ENCODE data around the gene ADGRE3. TPM values are rescaled to one million over a fixed set of nuclear protein-coding genes. Genes with fewer than 3 reads are reported as not detected.
"Not testable (repeated sequence)": the region's sequence is repeated elsewhere in the genome, so short reads cannot be mapped to it uniquely, and the experiment has no call there.

ADGRE3 gene
- total RNA-seq, 2 donors from 2014 or later: 0.23 TPM; not detected in 1

DNA sequence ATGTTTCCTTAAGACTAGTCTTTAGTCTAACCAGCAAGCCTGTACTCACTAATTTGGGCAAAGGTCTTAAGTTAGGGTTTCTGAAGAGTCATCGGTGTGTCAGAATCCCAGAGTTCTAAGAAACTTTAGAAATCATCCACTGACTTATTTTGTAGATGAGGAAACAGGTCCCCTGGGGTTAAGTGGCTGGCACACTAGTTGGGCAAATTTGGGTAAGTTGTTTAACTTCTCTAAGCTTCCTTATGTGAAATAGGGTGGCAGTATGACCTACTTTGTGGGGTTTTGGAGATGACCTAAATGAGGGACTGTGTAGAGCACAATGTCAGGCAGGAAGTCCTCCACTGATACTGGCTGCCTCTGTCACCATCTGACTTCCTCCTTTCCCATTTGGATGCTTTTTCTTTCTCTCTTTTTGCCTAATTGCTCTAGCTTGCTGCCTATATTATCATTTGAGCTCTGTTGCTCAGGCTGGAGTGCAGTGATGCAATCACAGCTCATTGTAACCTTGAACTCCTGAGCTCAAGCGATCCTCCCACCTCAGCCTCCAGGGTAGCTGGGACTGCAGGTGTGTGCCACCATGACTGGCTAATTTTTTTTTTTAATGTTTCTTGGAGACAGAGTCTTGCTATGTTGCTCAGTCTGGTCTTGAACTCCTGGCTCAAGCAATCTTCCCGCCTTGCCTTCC is 2.3 kb downstream of the ADGRE3 start:
- DNase-seq (ENCODE audit: low spot score): no peak
- intact Hi-C loops (cut with DNase I): no loop called here

DNA sequence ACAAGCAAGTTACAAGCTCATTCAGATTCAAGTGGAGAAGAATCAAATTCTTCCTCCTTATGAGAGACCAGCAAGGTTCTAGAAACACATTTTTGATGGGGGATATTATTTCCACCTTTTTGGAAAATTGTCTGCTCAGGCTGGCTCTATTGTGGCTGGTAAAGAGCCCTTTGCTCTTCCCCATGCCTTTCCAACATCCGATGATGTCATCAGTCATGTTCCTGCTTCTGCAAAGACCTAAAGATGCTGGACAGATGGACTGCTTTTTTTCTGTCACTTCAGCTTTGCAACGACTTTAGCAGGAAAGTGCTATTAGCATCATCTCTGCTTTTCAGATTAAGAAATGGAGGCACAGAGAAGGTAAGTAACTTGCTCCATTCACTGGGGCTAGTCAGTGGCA is 4.2 kb downstream of the ADGRE3 start:
- no peak for DNase-seq (ENCODE audit: low spot score)
- intact Hi-C loops (cut with DNase I): no loop called here

DNA sequence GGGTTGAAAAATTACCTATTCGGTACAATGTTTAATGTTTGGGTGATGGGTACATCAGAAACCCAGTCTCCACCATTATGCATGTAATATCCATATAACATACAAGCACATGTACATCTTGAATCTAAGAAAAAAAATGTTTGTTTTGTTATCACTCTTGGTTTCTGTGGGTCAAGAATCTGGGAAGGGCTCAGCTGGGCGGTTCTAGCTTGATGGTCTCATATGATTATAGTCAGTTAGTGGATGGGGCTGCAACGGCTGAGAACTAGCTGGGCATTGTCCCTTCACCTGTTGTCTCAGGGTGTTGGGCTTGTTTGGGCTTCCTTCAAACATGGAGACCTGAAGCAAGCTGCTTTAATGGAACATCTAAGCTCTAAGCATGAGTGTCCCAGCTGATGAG is 4.7 kb downstream of the ADGRE3 start:
- intact Hi-C loops (cut with DNase I): no loop called here
- no peak for DNase-seq (ENCODE audit: low spot score)

GRCh38 chr19:14661372-14661924 is 13.2 kb downstream of the ADGRE3 start:
- no peak for DNase-seq (ENCODE audit: low spot score)
- intact Hi-C loops (cut with DNase I): no loop called here

DNA sequence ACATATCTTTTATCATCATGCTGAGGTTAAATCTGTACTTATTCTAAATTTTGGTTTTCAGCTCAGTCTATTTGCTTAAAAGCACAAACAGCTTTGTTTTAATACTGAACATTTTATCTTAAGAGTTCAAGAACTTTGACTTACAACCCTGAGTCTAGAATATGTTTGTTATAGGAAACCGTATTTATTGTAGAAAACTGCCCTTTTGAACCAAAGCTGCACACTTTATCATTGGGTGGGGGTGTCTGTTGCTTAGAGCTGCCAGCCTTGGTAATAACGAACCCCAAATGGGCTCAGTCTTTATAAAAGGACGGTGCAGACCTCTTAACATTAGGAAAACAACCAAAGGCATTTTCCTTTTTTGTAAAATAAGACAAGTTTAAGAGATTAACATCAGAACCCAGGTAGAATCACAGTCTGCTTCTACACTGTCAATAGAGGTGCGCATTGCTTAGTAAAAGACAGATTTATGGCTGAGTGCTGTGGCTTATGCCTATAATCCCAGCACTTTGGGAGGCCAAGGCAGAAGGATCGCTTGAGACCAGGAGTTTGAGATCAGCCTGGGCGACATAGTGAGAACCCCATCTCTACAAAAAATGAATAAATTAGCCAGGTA is 14.7 kb downstream of the ADGRE3 start:
- no peak for DNase-seq (ENCODE audit: low spot score)
- intact Hi-C loops (cut with DNase I): no loop called here

GRCh38 chr19:14655726-14656125 is 18.9 kb downstream of the ADGRE3 start:
- no peak for DNase-seq (ENCODE audit: low spot score)
- intact Hi-C loops (cut with DNase I): no loop called here

GRCh38 chr19:14654786-14655560 is 19.7 kb downstream of the ADGRE3 start:
- DNase-seq (ENCODE audit: low spot score): no peak
- intact Hi-C loops (cut with DNase I): no loop called here

DNA sequence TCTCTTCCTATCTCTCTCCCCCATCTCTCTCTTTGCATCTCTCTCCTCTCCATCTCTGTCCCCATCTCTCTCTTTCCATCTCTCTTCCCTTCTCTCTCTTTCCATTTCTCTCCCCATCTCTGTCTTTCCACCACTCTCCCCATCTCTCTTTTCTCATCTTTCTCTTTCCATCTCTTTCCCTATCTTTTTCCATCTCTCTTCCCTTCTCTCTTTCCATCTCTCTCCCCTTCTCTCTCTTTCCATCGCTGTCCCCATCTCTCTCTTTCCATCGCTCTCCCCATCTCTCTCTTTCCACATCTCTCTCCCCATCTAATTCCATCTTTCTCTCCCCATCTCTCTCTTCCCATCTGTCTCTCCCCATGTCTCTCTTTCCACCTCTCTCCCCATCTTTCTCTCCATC is 24.5 kb downstream of the ADGRE3 start:
- no peak for DNase-seq (ENCODE audit: low spot score)
- intact Hi-C loops (cut with DNase I): no loop called here

DNA sequence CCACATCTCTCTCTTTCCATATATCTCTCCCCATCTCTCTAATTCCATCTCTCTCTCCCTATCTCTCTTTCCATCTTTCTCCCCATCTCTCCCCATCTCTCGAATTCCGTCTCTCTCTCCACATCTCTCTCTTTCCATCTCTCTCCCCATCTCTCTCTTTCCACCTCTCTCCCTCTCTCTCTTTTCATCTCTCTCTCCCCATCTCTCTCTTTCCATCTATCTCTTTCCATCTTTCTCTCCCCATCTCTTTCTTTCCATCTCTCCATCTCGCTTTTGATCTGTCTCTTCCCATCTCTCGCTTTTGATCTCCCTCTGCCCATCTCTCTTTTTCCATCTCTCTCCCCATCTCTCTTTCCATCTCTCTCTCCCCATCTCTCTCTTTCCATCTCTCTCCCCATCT is 25.6 kb downstream of the ADGRE3 start:
- DNase-seq (ENCODE audit: low spot score): no peak
- intact Hi-C loops (cut with DNase I): no loop called here

- DNase-seq (ENCODE audit: low spot score): no peak
- intact Hi-C loops (cut with DNase I): no loop called here
Measured at GRCh38 chr19:14648506-14648905, 26.1 kb downstream of the ADGRE3 start.

DNA sequence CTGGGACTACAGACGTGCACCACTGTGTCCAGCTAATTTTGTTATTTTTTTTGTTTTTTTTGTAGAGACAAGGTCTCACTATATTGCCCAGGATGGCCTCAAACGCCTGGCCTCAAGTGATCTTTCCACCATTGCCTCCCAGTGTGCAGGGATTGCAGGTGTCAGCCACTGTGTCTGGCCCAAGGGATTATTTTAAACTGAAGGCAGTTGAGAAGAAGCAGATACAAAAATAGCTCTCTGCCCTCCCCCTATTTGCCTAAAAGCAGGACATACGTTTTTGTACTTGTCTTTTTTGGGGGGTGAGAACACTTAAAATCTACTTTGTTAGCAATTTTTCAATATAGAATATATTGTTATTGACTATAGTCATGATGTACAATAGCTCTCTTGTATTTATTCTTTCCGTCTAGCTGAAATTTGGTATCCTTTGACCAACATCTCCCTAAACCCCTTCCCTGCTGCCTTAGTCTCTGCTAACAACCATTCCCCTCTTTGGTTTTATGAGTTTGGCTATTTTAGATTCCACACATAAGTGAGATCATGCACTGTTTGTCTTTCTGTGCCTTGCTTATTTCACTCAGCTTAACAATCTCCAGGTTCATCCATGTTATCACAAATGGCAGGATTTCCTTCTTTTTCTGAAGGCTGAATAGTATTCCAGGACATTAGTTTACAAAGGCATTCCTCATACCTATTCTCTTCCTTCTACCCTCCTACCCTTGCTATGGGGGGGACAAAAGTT is 34.9 kb downstream of the ADGRE3 start:
- intact Hi-C loops (cut with DNase I): no loop called here
- DNase-seq (ENCODE audit: low spot score): no peak

DNA sequence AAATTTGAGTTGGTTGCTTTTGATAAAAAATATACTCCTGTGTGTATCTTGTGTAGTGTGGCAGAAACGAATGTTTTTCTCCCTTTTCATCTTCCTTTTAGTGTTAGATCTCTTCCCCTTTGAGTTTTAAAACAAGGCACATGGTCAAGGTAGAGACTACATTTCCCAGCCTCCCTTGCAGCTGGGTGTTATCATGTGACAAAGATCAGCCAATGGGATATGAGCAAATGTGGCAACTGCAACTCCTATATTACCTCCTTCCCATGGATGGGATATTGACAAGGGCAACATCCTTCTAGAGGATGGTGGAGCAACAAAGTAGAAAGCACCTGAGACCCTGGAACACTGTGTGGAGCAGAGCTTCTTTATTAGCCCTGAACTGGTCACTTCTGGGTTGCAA is 42.4 kb downstream of the ADGRE3 start:
- intact Hi-C loops (cut with DNase I): no loop called here
- no peak for DNase-seq (ENCODE audit: low spot score)

GRCh38 chr19:14629557-14629956 is 45.1 kb downstream of the ADGRE3 start:
- intact Hi-C loops (cut with DNase I): no loop called here
- no peak for DNase-seq (ENCODE audit: low spot score)

DNA sequence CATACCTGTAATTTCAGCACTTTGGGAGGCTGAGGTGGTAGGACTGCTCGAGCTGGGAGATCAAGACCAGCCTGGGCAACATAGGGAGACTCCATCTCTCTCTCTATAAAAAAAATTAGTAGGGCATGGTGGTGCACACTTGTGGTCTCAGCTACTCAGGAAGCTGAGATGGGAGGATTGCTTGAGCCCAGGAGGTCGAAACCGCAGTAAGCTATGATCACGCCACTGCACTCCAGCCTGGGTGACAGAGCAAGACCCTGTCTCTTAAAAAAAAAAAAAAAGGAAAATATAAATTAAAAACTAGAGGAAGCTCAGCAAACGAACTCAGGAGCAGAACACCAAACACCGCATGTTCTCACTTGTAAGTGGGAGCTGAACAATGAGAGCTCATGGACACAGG is 50.2 kb downstream of the ADGRE3 start:
- DNase-seq (ENCODE audit: low spot score); intact Hi-C loops (cut with DNase I): not testable (repeated sequence)

DNA sequence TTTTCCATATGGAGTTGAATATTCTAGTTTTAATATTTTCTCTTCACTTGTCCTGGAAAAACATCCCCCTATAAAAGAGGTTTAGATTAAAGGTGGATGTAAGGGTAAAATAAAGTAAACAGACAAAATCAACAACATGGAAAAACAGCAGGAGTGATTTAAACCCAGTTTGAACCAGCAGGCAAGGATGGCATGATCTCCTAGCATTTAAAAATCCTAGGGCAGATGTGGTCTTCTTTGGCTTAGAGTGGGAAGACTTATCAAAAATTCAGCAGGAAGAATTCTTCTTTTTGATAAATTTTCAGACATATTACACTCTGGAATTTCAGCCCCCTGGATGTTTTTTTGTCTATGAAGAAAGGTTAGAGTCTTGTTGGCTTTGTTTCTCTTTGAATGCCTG is 55.2 kb downstream of the ADGRE3 start:
- intact Hi-C loops (cut with DNase I): no loop called here
- DNase-seq (ENCODE audit: low spot score): no peak

DNA sequence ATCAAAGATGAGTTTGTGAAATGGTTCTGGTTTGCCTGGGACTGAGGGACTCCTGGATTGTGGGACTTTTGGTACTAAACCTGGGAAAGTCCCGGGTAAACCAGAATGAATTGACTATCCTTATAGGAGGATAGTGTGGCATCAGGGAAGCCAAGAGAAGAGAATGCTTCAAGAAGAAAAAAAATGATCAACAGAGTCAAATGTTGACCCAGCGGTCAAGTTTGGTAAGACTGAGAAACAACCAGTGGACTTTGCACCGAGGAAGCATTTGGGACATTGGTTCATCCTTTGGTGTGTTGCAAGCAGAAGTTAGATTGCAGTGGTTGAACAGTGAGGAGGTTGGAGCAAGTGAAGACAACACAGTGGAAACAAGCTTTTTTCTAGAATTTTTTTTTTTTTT is 58.2 kb downstream of the ADGRE3 start:
- peak; percentile 1 for DNase-seq (ENCODE audit: low spot score)

DNA sequence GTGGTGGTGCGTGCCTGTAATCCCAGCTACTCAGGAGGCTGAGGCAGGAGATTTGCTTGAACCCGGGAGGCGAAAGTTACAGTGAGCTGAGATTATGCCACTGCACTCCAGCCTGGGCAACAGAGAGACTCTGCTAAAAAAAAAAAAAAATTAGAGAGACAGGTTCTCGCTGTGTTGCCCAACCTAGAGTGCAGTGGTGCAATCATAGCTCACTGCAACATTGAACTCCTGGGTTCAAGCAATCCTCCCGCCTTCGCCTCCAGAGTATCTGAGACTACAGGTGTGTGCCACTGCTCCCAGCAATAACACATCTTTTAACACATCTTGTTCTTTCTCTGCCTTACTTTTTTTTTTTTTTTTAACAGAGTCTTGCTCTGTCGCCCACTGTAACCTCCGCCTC is 59.0 kb downstream of the ADGRE3 start:
- peak; percentile 13 for DNase-seq (ENCODE audit: low spot score)
- intact Hi-C loops (cut with DNase I): no loop called here

More for the DNA sequence above, 58.2 kb downstream of the ADGRE3 start:
- intact Hi-C loops (cut with DNase I): no loop called here

GRCh38 chr19:14614099-14614412 is 60.6 kb downstream of the ADGRE3 start:
- intact Hi-C loops (cut with DNase I): no loop called here
- no peak for DNase-seq (ENCODE audit: low spot score)

- intact Hi-C loops (cut with DNase I): not testable (repeated sequence)
- DNase-seq (ENCODE audit: low spot score): peak; percentile 38
Measured at GRCh38 chr19:14613399-14614098, 61.1 kb downstream of the ADGRE3 start.
